Endothelial cell of umbilical vein (primary cell): Measurements from ENCODE around the gene TFF3. TPM values are rescaled to one million over a fixed set of nuclear protein-coding genes. Genes with fewer than 3 reads are reported as not detected.

Experiments used
- BruUV-seq: library from RNA; stranded (reverse); fragments of 400-500 nt; replicated peaks from 2 replicates; lab custom pipeline; 2021; lab: Mats Ljungman, UMichigan
- CTCF ChIA-PET: fragments of 300-600, 350-600 bp; sonication (Branson Sonifier 250); formaldehyde crosslinking; loops from one replicate; lab custom pipeline; 2021; ENCODE audit warnings: antibody characterized with exemption, inconsistent platforms; lab: Charles Lee
- POLR2A ChIA-PET: fragments of 300-600, 350-600 bp; sonication (Branson Sonifier 250); formaldehyde crosslinking; loops from one replicate; lab custom pipeline; 2021; ENCODE audit warnings: antibody characterized with exemption, inconsistent platforms; lab: Charles Lee
- DNase-seq: peaks from one replicate; pipeline ENCODE4 v3.0.0-alpha.2; 2011; ENCODE audit warnings: low read depth, low spot score
- FAIRE-seq: peaks from 2 replicates; lab custom pipeline; 2011; peaks lifted over from hg19 to GRCh38; lab: Jason Lieb, UNC
- H2AFZ ChIP-seq: 2 replicates; pipeline ENCODE4 v1.6.0; 2012; ENCODE audit warnings: low read depth, low read length, control low read depth, inconsistent platforms
- H3K27ac ChIP-seq: 2 replicates; pipeline ENCODE4 v1.5.1; 2011; ENCODE audit warnings: low read depth, mild to moderate bottlenecking, control low read depth, low read length, moderate library complexity; ENCODE audit not compliant: insufficient read depth
- H3K27me3 ChIP-seq, 2 experiments: 2 replicates each; pipeline versions ENCODE4 v1.6.0 to v1.6.1; 2011; ENCODE audit warnings: low read length in 2 of 2, mixed read lengths in 1 of 2; ENCODE audit not compliant: control insufficient read depth in 2 of 2, insufficient read depth in 2 of 2
- H3K36me3 ChIP-seq, 2 experiments: 2 replicates in 1 of 2; 3 replicates in 1 of 2; pipeline ENCODE4 v1.5.1; 2011; ENCODE audit warnings: low read length in 2 of 2, mild to moderate bottlenecking in 1 of 2, moderate library complexity in 1 of 2; ENCODE audit not compliant: control insufficient read depth in 2 of 2, insufficient read depth in 2 of 2; ENCODE audit errors: extremely low read depth in 1 of 2
- H3K4me1 ChIP-seq: 3 replicates; pipeline ENCODE4 v1.5.1; 2011; ENCODE audit warnings: mild to moderate bottlenecking, low read length; ENCODE audit not compliant: control insufficient read depth, insufficient read depth; ENCODE audit errors: extremely low read depth
- H3K4me2 ChIP-seq: 2 replicates; pipeline ENCODE4 v1.6.1; 2011; ENCODE audit warnings: low read length, control low read depth, mixed read lengths; ENCODE audit not compliant: insufficient read depth
- H3K4me3 ChIP-seq, 3 experiments: fragments of 200-600 bp in 1 of 3; sonication (generic), shearing (Covaris generic) in 1 of 3; replicated peaks in 1 of 3; 2 replicates each; pipeline ENCODE4 v1.5.1; 2011 to 2016; ENCODE audit warnings: control low read depth in 3 of 3, low read length in 3 of 3, mild to moderate bottlenecking in 2 of 3, inconsistent platforms in 1 of 3, low read depth in 1 of 3, moderate library complexity in 1 of 3; ENCODE audit not compliant: insufficient read depth in 1 of 3
- H3K79me2 ChIP-seq: 2 replicates; pipeline ENCODE4 v1.6.0; 2012; ENCODE audit warnings: low read length, inconsistent platforms; ENCODE audit not compliant: control insufficient read depth, insufficient read depth
- H3K9ac ChIP-seq: replicated peaks from 2 replicates; pipeline ENCODE3; 2011; ENCODE audit warnings: low read length, control low read depth; ENCODE audit not compliant: insufficient read depth; ENCODE audit errors: extremely low read depth
- H3K9me1 ChIP-seq: replicated peaks from 3 replicates; pipeline ENCODE4 v1.6.0; 2011; ENCODE audit warnings: mild to moderate bottlenecking, low read length; ENCODE audit not compliant: control insufficient read depth, insufficient read depth; ENCODE audit errors: extremely low read depth
- H3K9me3 ChIP-seq: replicated peaks from 2 replicates; pipeline ENCODE4 v1.5.1; 2012; ENCODE audit warnings: low read length, inconsistent platforms; ENCODE audit not compliant: control insufficient read depth, insufficient read depth
- H4K20me1 ChIP-seq: replicated peaks from 2 replicates; pipeline ENCODE3; 2011; ENCODE audit warnings: mild to moderate bottlenecking, low read length; ENCODE audit not compliant: control insufficient read depth, insufficient read depth; ENCODE audit errors: extremely low read depth
- EZH2 ChIP-seq: IDR thresholded peaks from 2 replicates; pipeline ENCODE4 v1.6.1; 2012; ENCODE audit warnings: borderline replicate concordance, low read depth, mild to moderate bottlenecking, moderate library complexity, low read length, inconsistent platforms; ENCODE audit not compliant: severe bottlenecking
- FOS ChIP-seq: IDR thresholded peaks from 2 replicates; pipeline ENCODE4 v1.6.1; 2011; ENCODE audit warnings: mild to moderate bottlenecking, low read length, moderate library complexity, borderline replicate concordance; ENCODE audit not compliant: insufficient read depth
- GATA2 ChIP-seq: IDR thresholded peaks from 2 replicates; pipeline ENCODE4 v1.7.0; 2011; ENCODE audit warnings: low read depth, mild to moderate bottlenecking, moderate library complexity, mixed read lengths, low read length; ENCODE audit not compliant: insufficient read length, insufficient read depth
- JUN ChIP-seq: IDR thresholded peaks from 2 replicates; pipeline ENCODE4 v1.6.1; 2011; ENCODE audit warnings: borderline replicate concordance, low read depth; ENCODE audit not compliant: insufficient read length, insufficient read depth
- MYC ChIP-seq: IDR thresholded peaks from one replicate; pipeline ENCODE4 v1.6.1; 2011; ENCODE audit warnings: mild to moderate bottlenecking, low read depth, low read length
- POLR2A ChIP-seq: IDR thresholded peaks from 2 replicates; pipeline ENCODE4 v1.6.1; 2012; ENCODE audit warnings: low read depth, mild to moderate bottlenecking, control low read depth, low read length
- POLR2AphosphoS5 ChIP-seq: IDR thresholded peaks from 2 replicates; pipeline ENCODE4 v1.6.1; 2012; ENCODE audit warnings: low read depth, mild to moderate bottlenecking, control low read depth, low read length, moderate library complexity; ENCODE audit not compliant: insufficient read depth
- dilution Hi-C: fragments of 300-500 bp; cut with MboI; formaldehyde crosslinking; loops from one replicate; pipeline ENCODE4 v1.15.0; 2019; ENCODE audit warnings: low sequenced_read_pairs; ENCODE audit not compliant: extremely low pct_ligation_motif_present
- intact Hi-C: fragments of 100-400 bp; cut with micrococcal nuclease; formaldehyde crosslinking; loops from one replicate; pipeline ENCODE4 v1.10.0; 2022
- polyA plus RNA-seq, 4 experiments: library from polyadenylated mRNA; depleted of rRNA in 3 of 4; stranded (reverse) in 3 of 4; unstranded in 1 of 4; fragments of >200 nt; gene quantifications; 2 replicates each; pipeline versions ENCODE4 v1.2.1 to v1.2.3, GENCODE V29; 2011 to 2012; ENCODE audit warnings: missing spikeins in 1 of 4
- total RNA-seq: library from RNA; stranded (reverse); gene quantifications from 2 replicates; pipeline ENCODE4 v1.2.3, GENCODE V29; 2021
- TF ChIP-seq, protein P1 (sequence below), 2 donors: IDR thresholded peaks; 1 replicate in 1 of 2; 2 replicates in 1 of 2; pipeline ENCODE4 v1.5.1; 2011; ENCODE audit warnings: low read length in 2 of 2, mild to moderate bottlenecking in 2 of 2, moderate library complexity in 2 of 2, control low read depth in 1 of 2, inconsistent platforms in 1 of 2, low read depth in 1 of 2; ENCODE audit not compliant: insufficient read depth in 1 of 2; ENCODE audit errors: extremely low read depth in 1 of 2
- TF ChIP-seq, protein P2 (sequence below): IDR thresholded peaks from 2 replicates; pipeline ENCODE4 v1.6.1; 2011; ENCODE audit not compliant: insufficient read depth, insufficient read length

TFF3 gene
- total and polyA plus RNA-seq, 2 donors (not counting 3 experiments of a cell fraction or from before 2014, with no cell fraction given) = 0.93 to 1.8 TPM

DNA sequence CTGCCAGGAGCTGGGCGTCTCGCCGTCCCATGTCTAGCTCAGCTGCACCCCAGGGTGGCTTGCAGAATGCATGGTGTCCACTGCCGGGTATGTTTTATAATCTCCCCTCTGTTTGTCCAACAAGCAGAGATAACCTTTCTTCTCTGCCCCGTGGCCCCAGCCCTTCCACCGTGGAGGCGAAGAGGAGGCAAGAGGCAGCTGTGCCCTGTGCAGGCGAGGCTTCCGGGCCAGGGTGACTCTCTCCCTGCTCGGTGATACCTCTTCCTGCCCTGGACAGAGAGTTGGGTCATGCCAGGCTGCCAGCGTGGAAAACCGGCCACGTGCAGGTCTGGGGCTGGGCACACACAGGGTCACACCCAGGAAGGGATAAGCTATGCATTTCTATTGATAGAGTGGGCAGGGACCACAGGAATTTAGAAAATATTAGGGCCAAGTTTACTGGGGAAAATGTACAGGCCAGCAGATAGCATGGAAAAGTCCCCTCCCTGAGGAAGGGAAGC lies 35.8 kb upstream of the TFF3 start, which contains the start of gene TFF2:
Gene TFF2 (minus strand): TSS at position 68 of the 500 bp plus-strand sequence. CDS start 37 bp downstream, at position 31.
- Histone ChIP-seq H3K4me2 (no peak within 1 kb of the TSS), H3K9ac (no peak within 1 kb of the TSS), H3K9me1 (no peaks in the 10 kb centered on the region), H3K79me2 (no peaks in the 10 kb centered on the region), H4K20me1 (no peaks in the 10 kb centered on the region), H3K27ac (no peak within 1 kb of the TSS), H2AFZ (no peak within 1 kb of the TSS), H3K4me3 (no peak within 1 kb of the TSS), H3K36me3 (no peaks in the 10 kb centered on the region), H3K4me1 (no peaks in the 10 kb centered on the region), H3K27me3 (no peaks in the 10 kb centered on the region), H3K9me3 (no peaks in the 10 kb centered on the region)
- intact Hi-C loops (no loop called here), dilution Hi-C loops (no loop called here)
- FAIRE-seq = no peak
- ChIA-PET CTCF (no interaction called here), POLR2A (no interaction called here)
- no TSS peak for BruUV-seq
- DNase-seq = no peak
- TF ChIP-seq FOS = no peak
- no peak for TF ChIP-seq JUN
- TF ChIP-seq POLR2AphosphoS5 = no peak
- TF ChIP-seq, protein P1, sequence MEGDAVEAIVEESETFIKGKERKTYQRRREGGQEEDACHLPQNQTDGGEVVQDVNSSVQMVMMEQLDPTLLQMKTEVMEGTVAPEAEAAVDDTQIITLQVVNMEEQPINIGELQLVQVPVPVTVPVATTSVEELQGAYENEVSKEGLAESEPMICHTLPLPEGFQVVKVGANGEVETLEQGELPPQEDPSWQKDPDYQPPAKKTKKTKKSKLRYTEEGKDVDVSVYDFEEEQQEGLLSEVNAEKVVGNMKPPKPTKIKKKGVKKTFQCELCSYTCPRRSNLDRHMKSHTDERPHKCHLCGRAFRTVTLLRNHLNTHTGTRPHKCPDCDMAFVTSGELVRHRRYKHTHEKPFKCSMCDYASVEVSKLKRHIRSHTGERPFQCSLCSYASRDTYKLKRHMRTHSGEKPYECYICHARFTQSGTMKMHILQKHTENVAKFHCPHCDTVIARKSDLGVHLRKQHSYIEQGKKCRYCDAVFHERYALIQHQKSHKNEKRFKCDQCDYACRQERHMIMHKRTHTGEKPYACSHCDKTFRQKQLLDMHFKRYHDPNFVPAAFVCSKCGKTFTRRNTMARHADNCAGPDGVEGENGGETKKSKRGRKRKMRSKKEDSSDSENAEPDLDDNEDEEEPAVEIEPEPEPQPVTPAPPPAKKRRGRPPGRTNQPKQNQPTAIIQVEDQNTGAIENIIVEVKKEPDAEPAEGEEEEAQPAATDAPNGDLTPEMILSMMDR (IDR thresholded peaks at IDR 0.05; ENCODE audit: extremely low read depth in 1 of 2, insufficient read depth in 1 of 2, low read depth in 1 of 2, low read length in 2 of 2) = no peak
- TF ChIP-seq POLR2A = no peak
- TF ChIP-seq, protein P2, sequence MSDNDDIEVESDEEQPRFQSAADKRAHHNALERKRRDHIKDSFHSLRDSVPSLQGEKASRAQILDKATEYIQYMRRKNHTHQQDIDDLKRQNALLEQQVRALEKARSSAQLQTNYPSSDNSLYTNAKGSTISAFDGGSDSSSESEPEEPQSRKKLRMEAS = no peak
- no peak for TF ChIP-seq GATA2
- TF ChIP-seq EZH2 = no peak
- no peak for TF ChIP-seq MYC
